Activated CD4-positive, alpha-beta T cell treated with anti-CD3 and anti-CD28 coated beads, Interleukin-2, amount 50 U/mL, for 16 hours (primary cell): Measurements from ENCODE around the gene C4A.
"Not testable (repeated sequence)": the region's sequence is repeated elsewhere in the genome, so short reads cannot be mapped to it uniquely, and the experiment has no call there.

Experiments
- DNase-seq: peaks from one replicate; pipeline ENCODE4 v3.0.0-alpha.2; 2020

Gene C4A

GRCh38 chr6:31980998-31981397 is 859 bp upstream of the C4A start:
- not testable (repeated sequence) for DNase-seq

GRCh38 chr6:31989363-31989762 is 7.5 kb downstream of the C4A start:
- DNase-seq = not testable (repeated sequence)

- not testable (repeated sequence) for DNase-seq
These were observed 12.6 kb downstream of the C4A start for GRCh38 chr6:31994421-31994820.

- DNase-seq = not testable (repeated sequence)
These were observed 14.5 kb downstream of the C4A start for GRCh38 chr6:31996385-31996784.

GRCh38 chr6:32002546-32003268 is 20.9 kb downstream of the C4A start:
- not testable (repeated sequence) for DNase-seq

- DNase-seq = not testable (repeated sequence)
These were observed 21.4 kb downstream of the C4A start for GRCh38 chr6:32003301-32003700.

GRCh38 chr6:32004393-32004792 is 22.5 kb downstream of the C4A start:
- DNase-seq = not testable (repeated sequence)

- not testable (repeated sequence) for DNase-seq
These were observed 23.1 kb downstream of the C4A start for GRCh38 chr6:32004864-32005537.

GRCh38 chr6:32005538-32005880 is 23.7 kb downstream of the C4A start:
- not testable (repeated sequence) for DNase-seq

GRCh38 chr6:32005991-32006529 is 24.2 kb downstream of the C4A start:
- DNase-seq = not testable (repeated sequence)

- DNase-seq = not testable (repeated sequence)
These were observed 25.2 kb downstream of the C4A start for GRCh38 chr6:32007086-32007485.

GRCh38 chr6:32008037-32008436 is 26.2 kb downstream of the C4A start:
- not testable (repeated sequence) for DNase-seq

GRCh38 chr6:32008616-32009015 is 26.8 kb downstream of the C4A start:
- DNase-seq = not testable (repeated sequence)

GRCh38 chr6:32009537-32009936 is 27.7 kb downstream of the C4A start:
- not testable (repeated sequence) for DNase-seq

GRCh38 chr6:32010856-32011530 is 29.1 kb downstream of the C4A start:
- DNase-seq = not testable (repeated sequence)

GRCh38 chr6:32012941-32013617 is 31.2 kb downstream of the C4A start:
- DNase-seq = not testable (repeated sequence)

GRCh38 chr6:32013738-32014137 is 31.9 kb downstream of the C4A start:
- DNase-seq = not testable (repeated sequence)

- not testable (repeated sequence) for DNase-seq
These were observed 32.7 kb downstream of the C4A start, which contains the start of gene C4B for GRCh38 chr6:32014547-32014946. TSS of gene C4B (plus strand) at chr6:32014795. CDS start at chr6:32014846, 51 bp downstream.

- DNase-seq = not testable (repeated sequence)
These were observed 40.2 kb downstream of the C4A start for GRCh38 chr6:32022100-32022499.

GRCh38 chr6:32028631-32029030 is 46.8 kb downstream of the C4A start:
- DNase-seq = not testable (repeated sequence)

- DNase-seq = not testable (repeated sequence)
These were observed 47.7 kb downstream of the C4A start for GRCh38 chr6:32029553-32029952.

- not testable (repeated sequence) for DNase-seq
These were observed 53.6 kb downstream of the C4A start for GRCh38 chr6:32035283-32036013.
